D721Med (cell line): Measurements from ENCODE around the gene ALDOA.
"Not testable (repeated sequence)": the region's sequence is repeated elsewhere in the genome, so short reads cannot be mapped to it uniquely, and the experiment has no call there.

Source experiments
- DNase-seq: peaks from one replicate; pipeline ENCODE4 v3.0.0; 2011; ENCODE audit warnings: low spot score; ENCODE audit not compliant: insufficient read length
- FAIRE-seq: peaks from 2 replicates; lab custom pipeline; 2011; peaks lifted over from hg19 to GRCh38; lab: Jason Lieb, UNC
- CTCF ChIP-seq: IDR thresholded peaks from 2 replicates; pipeline ENCODE4 v1.5.1; 2012; ENCODE audit warnings: mild to moderate bottlenecking, control low read depth; ENCODE audit not compliant: insufficient read depth; ENCODE audit errors: missing control alignments

The ALDOA gene

GRCh38 chr16:30030011-30030685, 35.4 kb upstream of the ALDOA start:
- DNase-seq (no peak), FAIRE-seq (no peak)
- TF ChIP-seq CTCF: no peak

GRCh38 chr16:30030841-30031413, 34.6 kb upstream of the ALDOA start, which contains the start of gene TLCD3B:
TLCD3B (minus strand) TSS chr16:30031271; CDS start chr16:30030527, 744 bp downstream.
- FAIRE-seq (no peak), DNase-seq (peak; percentile 46)
- TF ChIP-seq CTCF: no peak

GRCh38 chr16:30031477-30031918, 34.1 kb upstream of the ALDOA start:
- DNase-seq (no peak), FAIRE-seq (no peak)
- no peak for TF ChIP-seq CTCF

GRCh38 chr16:30032083-30032819, 33.3 kb upstream of the ALDOA start:
- TF ChIP-seq CTCF: peak; percentile 96
- DNase-seq: no peak

GRCh38 chr16:30033270-30033669, 32.3 kb upstream of the ALDOA start:
- no peak for DNase-seq
- FAIRE-seq: no peak
- no peak for TF ChIP-seq CTCF

More at GRCh38 chr16:30032083-30032819, 33.3 kb upstream of the ALDOA start:
- peak; percentile 80 for FAIRE-seq

GRCh38 chr16:30040221-30040620, 25.3 kb upstream of the ALDOA start:
- no peak for DNase-seq
- no peak for TF ChIP-seq CTCF
- no peak for FAIRE-seq

- not testable (repeated sequence) for FAIRE-seq, DNase-seq
Observed at GRCh38 chr16:30040690-30041089, 24.9 kb upstream of the ALDOA start.
